ENCODE results near the gene LATS2.

Gene LATS2

GRCh38 chr13:21013682-21014038 is 47.7 kb downstream of the LATS2 start:
- DNase-seq, result no peak

GRCh38 chr13:21012841-21013681 is 48.3 kb downstream of the LATS2 start:
- DNase-seq, result no peak

GRCh38 chr13:21012211-21012610 is 49.2 kb downstream of the LATS2 start:
- no peak for DNase-seq

- DNase-seq, result no peak
These were observed 50.0 kb downstream of the LATS2 start for GRCh38 chr13:21011378-21011777.

- no peak for DNase-seq
These were observed 50.8 kb downstream of the LATS2 start for GRCh38 chr13:21010621-21011020.

GRCh38 chr13:21009036-21009435 is 52.4 kb downstream of the LATS2 start:
- DNase-seq, result no peak

GRCh38 chr13:21008026-21008425 is 53.4 kb downstream of the LATS2 start:
- DNase-seq, result no peak

GRCh38 chr13:21006141-21007005 is 55.0 kb downstream of the LATS2 start:
- no peak for DNase-seq

GRCh38 chr13:21005193-21005592 is 56.2 kb downstream of the LATS2 start:
- no peak for DNase-seq

GRCh38 chr13:21001471-21001870 is 59.9 kb downstream of the LATS2 start:
- no peak for DNase-seq

- DNase-seq, result no peak
These were observed 60.7 kb downstream of the LATS2 start for GRCh38 chr13:21000647-21001046.

- DNase-seq, result no peak
These were observed 62.6 kb downstream of the LATS2 start for GRCh38 chr13:20998649-20999415.

- peak; percentile 68 for DNase-seq
These were observed 63.9 kb downstream of the LATS2 start for GRCh38 chr13:20997301-20998161.

- no peak for DNase-seq
These were observed 66.0 kb downstream of the LATS2 start for GRCh38 chr13:20995245-20995838.

GRCh38 chr13:20994441-20994821 is 67.0 kb downstream of the LATS2 start:
- no peak for DNase-seq

- no peak for DNase-seq
These were observed 67.5 kb downstream of the LATS2 start for GRCh38 chr13:20993661-20994440.

GRCh38 chr13:20993211-20993610 is 68.2 kb downstream of the LATS2 start:
- no peak for DNase-seq

GRCh38 chr13:20991741-20992520 is 69.5 kb downstream of the LATS2 start:
- no peak for DNase-seq

- DNase-seq, result no peak
These were observed 70.4 kb downstream of the LATS2 start for GRCh38 chr13:20990910-20991525.

Measured in left hindlimb (tissue), 1 donor.